GM12878 (cell line): ENCODE data around the gene ARMS2. TPM values are rescaled to one million over a fixed set of nuclear protein-coding genes. Genes with fewer than 3 reads are reported as not detected.

Experiments used
- ATAC-seq: fragments of 200-7000 bp; cut with Tn5 transposase; 3 replicates; pipeline ENCODE4 v1.9.1; 2020; ENCODE audit warnings: mild to moderate bottlenecking, moderate library complexity
- BruUV-seq: library from RNA; stranded (reverse); fragments of 400-500 nt; replicated peaks from 2 replicates; lab custom pipeline; 2021; lab: Mats Ljungman, UMichigan
- CTCF ChIA-PET: fragments of 300-600 bp; sonication (Branson Sonifier 250); formaldehyde crosslinking; extraction: SDS; loops from one replicate; lab custom pipeline; 2021; ENCODE audit warnings: inconsistent platforms; lab: Yijun Ruan, JAX
- POLR2A ChIA-PET: fragments of 350-600 bp; formaldehyde crosslinking; extraction: SDS; loops from one replicate; lab custom pipeline; 2021; ENCODE audit warnings: inconsistent platforms; lab: Charles Lee
- RAD21 ChIA-PET: fragments of 300-600 bp; sonication (Branson Sonifier 250); formaldehyde crosslinking; loops from one replicate; lab custom pipeline; 2023; ENCODE audit warnings: antibody characterized with exemption; ENCODE audit not compliant: unreplicated experiment; lab: Charles Lee
- SMC1A ChIA-PET: fragments of 300-600 bp; sonication (Branson Sonifier 250); formaldehyde crosslinking; loops from one replicate; lab custom pipeline; 2023; ENCODE audit not compliant: unreplicated experiment, uncharacterized antibody; lab: Charles Lee
- DNase-seq: peaks from one replicate; pipeline ENCODE4 v3.0.0-alpha.2; 2011; ENCODE audit warnings: low read depth, low spot score
- FAIRE-seq: peaks from 3 replicates; lab custom pipeline; 2011; peaks lifted over from hg19 to GRCh38; lab: Jason Lieb, UNC
- H2AFZ ChIP-seq: 2 replicates; pipeline ENCODE4 v1.6.0; 2011; ENCODE audit warnings: low read depth, low read length, control low read depth; ENCODE audit not compliant: control insufficient read depth
- H3K27ac ChIP-seq: 2 replicates; pipeline ENCODE4 v1.5.1; 2011; ENCODE audit warnings: control low read depth; ENCODE audit not compliant: control insufficient read depth, insufficient read depth
- H3K27me3 ChIP-seq, 2 experiments: replicated peaks in 1 of 2; 2 replicates each; pipeline versions ENCODE4 v1.6.0 to v1.6.1; 2011; ENCODE audit warnings: low read length in 1 of 2; ENCODE audit not compliant: control insufficient read depth in 2 of 2, insufficient read depth in 2 of 2
- H3K36me3 ChIP-seq, 2 experiments: 2 replicates each; pipeline ENCODE4 v1.5.1; 2011; ENCODE audit warnings: low read length in 1 of 2; ENCODE audit not compliant: control insufficient read depth in 2 of 2, insufficient read depth in 2 of 2
- H3K4me1 ChIP-seq: 2 replicates; pipeline ENCODE4 v1.6.1; 2011; ENCODE audit warnings: mild to moderate bottlenecking, low read length, moderate library complexity, mixed read lengths; ENCODE audit not compliant: control insufficient read depth, insufficient read depth
- H3K4me2 ChIP-seq: 2 replicates; pipeline ENCODE4 v1.6.0; 2011; ENCODE audit warnings: control low read depth; ENCODE audit not compliant: control insufficient read depth, insufficient read depth
- H3K4me3 ChIP-seq: fragments of 200-600 bp; sonication (generic); 2 replicates; pipeline ENCODE4 v1.5.1; 2016
- H3K79me2 ChIP-seq: 2 replicates; pipeline ENCODE4 v1.6.0; 2011; ENCODE audit warnings: low read length; ENCODE audit not compliant: control insufficient read depth, insufficient read depth
- H3K9ac ChIP-seq: 2 replicates; pipeline ENCODE4 v1.8.0; 2011; ENCODE audit warnings: low read length, control low read depth, mixed read lengths; ENCODE audit not compliant: control insufficient read depth, insufficient read depth
- H3K9me3 ChIP-seq: replicated peaks from 3 replicates; pipeline ENCODE4 v1.5.1; 2011; ENCODE audit warnings: mild to moderate bottlenecking, low read length; ENCODE audit not compliant: control insufficient read depth, insufficient read depth
- H4K20me1 ChIP-seq: 2 replicates; pipeline ENCODE4 v1.6.0; 2011; ENCODE audit not compliant: control insufficient read depth, insufficient read depth
- ATF2 ChIP-seq: IDR thresholded peaks from 2 replicates; pipeline ENCODE4 v1.6.1; 2012; ENCODE audit warnings: low read length, inconsistent platforms
- ATF3 ChIP-seq: IDR thresholded peaks from 2 replicates; pipeline ENCODE4 v1.6.1; 2011; ENCODE audit warnings: low read depth, mild to moderate bottlenecking, low read length, moderate library complexity, borderline replicate concordance; ENCODE audit errors: extremely low read depth
- CEBPB ChIP-seq, 2 experiments: fragments of 150-350 bp in 1 of 2; IDR thresholded peaks; 2 replicates each; pipeline ENCODE4 v1.6.1; 2012 to 2014; ENCODE audit warnings: low read depth in 2 of 2, low read length in 2 of 2, borderline replicate concordance in 1 of 2, inconsistent platforms in 1 of 2
- TCF12 ChIP-seq: IDR thresholded peaks from 2 replicates; pipeline ENCODE4 v1.6.1; 2011; ENCODE audit warnings: low read depth, mild to moderate bottlenecking, low read length
- YBX1 ChIP-seq: fragments of 450-650 bp; IDR thresholded peaks from 2 replicates; pipeline ENCODE4 v1.6.1; 2016; ENCODE audit warnings: antibody characterized with exemption
- ZNF24 ChIP-seq: fragments of 450-650 bp; IDR thresholded peaks from 2 replicates; pipeline ENCODE4 v1.6.1; 2017; ENCODE audit warnings: antibody characterized with exemption, mild to moderate bottlenecking
- ZNF687 ChIP-seq: fragments of 450-650 bp; IDR thresholded peaks from 2 replicates; pipeline ENCODE4 v1.6.1; 2017; ENCODE audit warnings: mild to moderate bottlenecking, moderate library complexity
- WGBS: methylation state at CpG from one replicate; pipeline ENCODE4 v1.1.6; 2016; ENCODE audit warnings: low lambda C conversion rate; ENCODE audit not compliant: insufficient replicate concordance, insufficient coverage; ENCODE audit errors: missing lambda C conversion rate; 5-methylcytosine and 5-hydroxymethylcytosine counted together
- in situ Hi-C: fragments of 300-500 bp; cut with MboI; formaldehyde crosslinking; loops from 9 replicates; pipeline ENCODE4 v1.14.3; 2018; ENCODE audit warnings: mixed read lengths
- intact Hi-C: fragments of 100-400 bp; cut with micrococcal nuclease; formaldehyde crosslinking; loops from one replicate; pipeline ENCODE4 v1.14.2; 2022; ENCODE audit not compliant: unreplicated experiment
- polyA plus RNA-seq, 11 experiments: library from polyadenylated mRNA; depleted of rRNA in 4 of 11; unstranded in 6 of 11; stranded (reverse) in 5 of 11; fragments of >200 nt; fragmentation: Nextera tagmentation in 4 of 11; fragmentation: Illumina TruSeq in 1 of 11; extraction: Ambion mirVana in 4 of 11; extraction: Trizol in 1 of 11; gene quantifications; 1 replicate in 1 of 11; 2 replicates in 10 of 11; pipeline versions ENCODE4 v1.2.1 to v1.2.3, GENCODE V29; 2011 to 2016; ENCODE audit warnings: inconsistent platforms in 2 of 11, missing spikeins in 2 of 11, low read depth in 1 of 11
- total RNA-seq, 4 experiments: library from RNA; depleted of rRNA in 3 of 4; stranded (reverse); fragments of >200 nt in 3 of 4; fragmentation: Illumina TruSeq in 1 of 4; extraction: Trizol in 1 of 4; gene quantifications; 2 replicates each; pipeline versions ENCODE4 v1.2.1 to v1.2.3, GENCODE V29; 2013 to 2021
- TF ChIP-seq, protein P1 (sequence below): fragments of 450-650 bp; formaldehyde crosslinking; IDR thresholded peaks from 2 replicates; pipeline ENCODE4 v1.4.0; 2020; ENCODE audit warnings: mild to moderate bottlenecking, moderate library complexity
- TF ChIP-seq, protein P2 (sequence below): fragments of 450-650 bp; IDR thresholded peaks from 2 replicates; pipeline ENCODE4 v1.6.1; 2018; ENCODE audit warnings: mild to moderate bottlenecking, low read depth, moderate library complexity; ENCODE audit not compliant: partially characterized antibody

Gene ARMS2
- total and polyA plus RNA-seq, 10 of the 15 experiments (the other 5 are each of a cell fraction or from before 2014, with no cell fraction given): not detected

DNA sequence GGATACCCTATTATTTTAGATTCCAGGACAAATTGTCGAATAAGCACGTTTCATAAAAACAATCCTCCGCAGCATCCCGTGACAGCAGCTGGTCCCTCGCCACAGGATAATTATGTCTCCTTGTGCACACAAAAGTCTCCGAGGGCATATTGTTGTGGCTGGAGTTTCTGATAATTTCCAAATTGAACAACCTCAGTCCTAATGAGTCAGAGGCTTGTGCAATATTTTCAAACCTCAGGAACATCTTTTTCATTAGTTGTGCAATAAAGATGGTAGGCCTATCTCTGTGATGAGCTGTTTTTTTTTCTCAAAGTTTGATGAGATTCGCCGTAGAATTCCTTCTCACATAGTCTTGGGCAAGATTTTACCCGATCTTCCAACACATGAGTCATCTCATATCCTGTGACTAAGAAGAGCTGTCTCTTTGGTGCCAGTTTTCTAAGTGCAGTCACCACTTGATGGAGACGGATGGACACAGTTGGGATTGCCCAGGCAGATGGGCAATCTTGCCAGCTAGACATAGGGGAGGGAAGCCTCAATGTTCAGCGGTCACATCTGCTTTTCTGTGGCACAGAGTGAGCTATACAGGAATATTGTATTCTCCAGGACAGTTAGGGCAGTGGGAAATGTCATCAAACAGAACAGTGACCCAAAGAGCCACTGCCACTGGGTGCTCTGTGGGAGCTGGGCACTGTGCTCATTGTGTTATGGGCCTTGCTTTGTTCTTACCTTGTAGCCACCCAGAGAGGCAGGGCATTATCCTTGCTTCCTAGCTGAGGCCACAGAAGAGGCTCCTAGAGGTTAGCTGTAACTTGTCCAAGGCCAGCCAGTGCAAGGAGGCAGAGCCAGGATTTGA lies 14.7 kb downstream of the ARMS2 start:
- H3K27me3 ChIP-seq: peaks cover 2 to 3% of the 10 kb centered on the region in 2 experiments; a peak in 3 of 4 replicates
- intact Hi-C loops (no loop called here), in situ Hi-C loops (no loop called here)
- ATAC-seq (no peak), FAIRE-seq (no peak), DNase-seq (no peak)
- H2AFZ ChIP-seq: no peak overlapping the region
- no peaks in the 10 kb centered on the region for H4K20me1 ChIP-seq
- H3K79me2 ChIP-seq: no peaks in the 10 kb centered on the region
- ChIA-PET SMC1A (interaction anchor here (0.9 kb wide), 1 partner anchor 36 kb away, joined by 3 read pairs; no protein-coding TSS in a partner anchor), RAD21 (no interaction called here), CTCF (interaction anchor here (0.7 kb wide), 1 partner anchor 15 kb away, joined by 3 read pairs; no protein-coding TSS in a partner anchor), POLR2A (no interaction called here)
- no peaks in the 10 kb centered on the region for H3K9me3 ChIP-seq
- H3K36me3 ChIP-seq: no peaks in the 10 kb centered on the region
- no peak overlapping the region for H3K4me2 ChIP-seq
- BruUV-seq: no TSS peak
- H3K27ac ChIP-seq: no peak overlapping the region
- H3K4me3 ChIP-seq: no peak overlapping the region
- 18% methylated on average over 11 of the region's 11 CpGs for WGBS
- H3K4me1 ChIP-seq: no peaks in the 10 kb centered on the region
- H3K9ac ChIP-seq: no peak overlapping the region
- TF ChIP-seq ZNF687 (no peak), TCF12 (no peak), ATF3 (no peak), CEBPB (IDR thresholded peaks at IDR 0.05; ENCODE audit: borderline replicate concordance in 1 of 2, low read depth in 2 of 2, low read length in 2 of 2) (no peak), YBX1 (no peak), ATF2 (no peak), ZNF24 (no peak)
- TF ChIP-seq, protein P1, sequence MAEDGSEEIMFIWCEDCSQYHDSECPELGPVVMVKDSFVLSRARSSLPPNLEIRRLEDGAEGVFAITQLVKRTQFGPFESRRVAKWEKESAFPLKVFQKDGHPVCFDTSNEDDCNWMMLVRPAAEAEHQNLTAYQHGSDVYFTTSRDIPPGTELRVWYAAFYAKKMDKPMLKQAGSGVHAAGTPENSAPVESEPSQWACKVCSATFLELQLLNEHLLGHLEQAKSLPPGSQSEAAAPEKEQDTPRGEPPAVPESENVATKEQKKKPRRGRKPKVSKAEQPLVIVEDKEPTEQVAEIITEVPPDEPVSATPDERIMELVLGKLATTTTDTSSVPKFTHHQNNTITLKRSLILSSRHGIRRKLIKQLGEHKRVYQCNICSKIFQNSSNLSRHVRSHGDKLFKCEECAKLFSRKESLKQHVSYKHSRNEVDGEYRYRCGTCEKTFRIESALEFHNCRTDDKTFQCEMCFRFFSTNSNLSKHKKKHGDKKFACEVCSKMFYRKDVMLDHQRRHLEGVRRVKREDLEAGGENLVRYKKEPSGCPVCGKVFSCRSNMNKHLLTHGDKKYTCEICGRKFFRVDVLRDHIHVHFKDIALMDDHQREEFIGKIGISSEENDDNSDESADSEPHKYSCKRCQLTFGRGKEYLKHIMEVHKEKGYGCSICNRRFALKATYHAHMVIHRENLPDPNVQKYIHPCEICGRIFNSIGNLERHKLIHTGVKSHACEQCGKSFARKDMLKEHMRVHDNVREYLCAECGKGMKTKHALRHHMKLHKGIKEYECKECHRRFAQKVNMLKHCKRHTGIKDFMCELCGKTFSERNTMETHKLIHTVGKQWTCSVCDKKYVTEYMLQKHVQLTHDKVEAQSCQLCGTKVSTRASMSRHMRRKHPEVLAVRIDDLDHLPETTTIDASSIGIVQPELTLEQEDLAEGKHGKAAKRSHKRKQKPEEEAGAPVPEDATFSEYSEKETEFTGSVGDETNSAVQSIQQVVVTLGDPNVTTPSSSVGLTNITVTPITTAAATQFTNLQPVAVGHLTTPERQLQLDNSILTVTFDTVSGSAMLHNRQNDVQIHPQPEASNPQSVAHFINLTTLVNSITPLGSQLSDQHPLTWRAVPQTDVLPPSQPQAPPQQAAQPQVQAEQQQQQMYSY (CRISPR knock-in tag): no peak
- TF ChIP-seq, protein P2, sequence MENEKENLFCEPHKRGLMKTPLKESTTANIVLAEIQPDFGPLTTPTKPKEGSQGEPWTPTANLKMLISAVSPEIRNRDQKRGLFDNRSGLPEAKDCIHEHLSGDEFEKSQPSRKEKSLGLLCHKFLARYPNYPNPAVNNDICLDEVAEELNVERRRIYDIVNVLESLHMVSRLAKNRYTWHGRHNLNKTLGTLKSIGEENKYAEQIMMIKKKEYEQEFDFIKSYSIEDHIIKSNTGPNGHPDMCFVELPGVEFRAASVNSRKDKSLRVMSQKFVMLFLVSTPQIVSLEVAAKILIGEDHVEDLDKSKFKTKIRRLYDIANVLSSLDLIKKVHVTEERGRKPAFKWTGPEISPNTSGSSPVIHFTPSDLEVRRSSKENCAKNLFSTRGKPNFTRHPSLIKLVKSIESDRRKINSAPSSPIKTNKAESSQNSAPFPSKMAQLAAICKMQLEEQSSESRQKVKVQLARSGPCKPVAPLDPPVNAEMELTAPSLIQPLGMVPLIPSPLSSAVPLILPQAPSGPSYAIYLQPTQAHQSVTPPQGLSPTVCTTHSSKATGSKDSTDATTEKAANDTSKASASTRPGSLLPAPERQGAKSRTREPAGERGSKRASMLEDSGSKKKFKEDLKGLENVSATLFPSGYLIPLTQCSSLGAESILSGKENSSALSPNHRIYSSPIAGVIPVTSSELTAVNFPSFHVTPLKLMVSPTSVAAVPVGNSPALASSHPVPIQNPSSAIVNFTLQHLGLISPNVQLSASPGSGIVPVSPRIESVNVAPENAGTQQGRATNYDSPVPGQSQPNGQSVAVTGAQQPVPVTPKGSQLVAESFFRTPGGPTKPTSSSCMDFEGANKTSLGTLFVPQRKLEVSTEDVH: no peak
